SIG-M5 treated with dmso at 0.1 percent for 504 hours (cell line): ENCODE measurements around the gene CUX1.

Experiments
- DNase-seq: peaks from one replicate; lab custom pipeline; 2025; ENCODE audit not compliant: unreplicated experiment; lab: John Stamatoyannopoulos, UW

The CUX1 gene

GRCh38 chr7:101952355-101953247 is 135.2 kb downstream of the CUX1 start:
- DNase-seq, result peak; percentile 31

GRCh38 chr7:101953248-101953819 is 135.9 kb downstream of the CUX1 start:
- peak; percentile 61 for DNase-seq

- no peak for DNase-seq
These were observed 137.1 kb downstream of the CUX1 start for GRCh38 chr7:101954499-101954898.

GRCh38 chr7:101956130-101956529 is 138.7 kb downstream of the CUX1 start:
- no peak for DNase-seq

- DNase-seq, result no peak
These were observed 140.5 kb downstream of the CUX1 start for GRCh38 chr7:101957744-101958525.

GRCh38 chr7:101959342-101959741 is 141.9 kb downstream of the CUX1 start:
- no peak for DNase-seq

- DNase-seq, result no peak
These were observed 142.4 kb downstream of the CUX1 start for GRCh38 chr7:101959829-101960228.

- no peak for DNase-seq
These were observed 142.9 kb downstream of the CUX1 start for GRCh38 chr7:101960323-101960722.

- DNase-seq, result no peak
These were observed 143.7 kb downstream of the CUX1 start for GRCh38 chr7:101960985-101961708.

- no peak for DNase-seq
These were observed 144.4 kb downstream of the CUX1 start for GRCh38 chr7:101961811-101962210.

- no peak for DNase-seq
These were observed 146.3 kb downstream of the CUX1 start for GRCh38 chr7:101963693-101964092.

GRCh38 chr7:101964680-101965452 is 147.4 kb downstream of the CUX1 start:
- no peak for DNase-seq

- DNase-seq, result no peak
These were observed 151.5 kb downstream of the CUX1 start for GRCh38 chr7:101968720-101969466.

- no peak for DNase-seq
These were observed 152.7 kb downstream of the CUX1 start for GRCh38 chr7:101969997-101970585.

GRCh38 chr7:101970801-101971200 is 153.4 kb downstream of the CUX1 start:
- DNase-seq, result no peak

GRCh38 chr7:101971457-101971856 is 154.0 kb downstream of the CUX1 start:
- no peak for DNase-seq

- no peak for DNase-seq
These were observed 155.2 kb downstream of the CUX1 start for GRCh38 chr7:101972627-101973026.

- no peak for DNase-seq
These were observed 155.7 kb downstream of the CUX1 start for GRCh38 chr7:101973130-101973529.

GRCh38 chr7:101974393-101974792 is 157.0 kb downstream of the CUX1 start:
- DNase-seq, result no peak
